ENCODE data around the gene PIK3AP1. TPM values are rescaled to one million over a fixed set of nuclear protein-coding genes. Genes with fewer than 3 reads are reported as not detected.

Gene PIK3AP1
- total RNA-seq, 1 experiment from 2014 or later: 7.1 TPM

GRCh38 chr10:96716390-96716789 lies 3.9 kb downstream of the PIK3AP1 start:
- CTCF ChIA-PET: interaction anchor here (1.5 kb wide), 1 partner anchor 74 kb away, joined by 4 read pairs; no protein-coding TSS in a partner anchor
- POLR2A ChIA-PET: no interaction called here
- no peaks in the 10 kb centered on the region for H3K36me3 ChIP-seq (ENCODE audit: control insufficient read depth in 1 of 2, insufficient read depth in 2 of 2, low read length in 2 of 2)
- DNase-seq (ENCODE audit: low read depth, low spot score): no peak
- no TSS peak for BruUV-seq (replicated peaks)
- intact Hi-C loops (cut with micrococcal nuclease): no loop called here
- no peak overlapping the region for H3K4me2 ChIP-seq (ENCODE audit: low read length)
- H3K9ac ChIP-seq (ENCODE audit: low read length): no peak overlapping the region
- no peak for ATAC-seq
- no peaks in the 10 kb centered on the region for H3K9me2 ChIP-seq (ENCODE audit: insufficient read depth)
- no peak overlapping the region for H2AFZ ChIP-seq (ENCODE audit: low read depth, low read length, poor library complexity, severe bottlenecking)
- H3K27ac ChIP-seq (ENCODE audit: low read depth, low read length): no peak overlapping the region
- RAD21 ChIA-PET (ENCODE audit: low non-redundant PET in 1 of 2, low total read pairs in 2 of 2, uncharacterized antibody in 2 of 2, unreplicated experiment in 2 of 2): interaction anchor here in 1 of 2 experiments (0.7 kb wide), 1 partner anchor 308 kb away, joined by 3 read pairs; no protein-coding TSS in a partner anchor
- no peaks in the 10 kb centered on the region for H3K9me3 ChIP-seq (ENCODE audit: control insufficient read depth in 1 of 2, insufficient read depth in 1 of 2, low read depth in 1 of 2, low read length in 2 of 2)
- no peak overlapping the region for H3K4me3 ChIP-seq (replicated peaks in 1 of 2; ENCODE audit: low read depth in 1 of 2, low read length in 2 of 2)
- H4K20me1 ChIP-seq (ENCODE audit: insufficient read depth): no peaks in the 10 kb centered on the region
- TF ChIP-seq ATF3 (IDR thresholded peaks at IDR 0.05) (no peak), RAD21 (IDR thresholded peaks at IDR 0.05; ENCODE audit: low read depth) (no peak), MAX (IDR thresholded peaks at IDR 0.05) (no peak), CEBPB (IDR thresholded peaks at IDR 0.05; ENCODE audit: low read depth) (no peak), POLR2A (IDR thresholded peaks at IDR 0.05; ENCODE audit: borderline replicate concordance, extremely low read depth, insufficient read depth, insufficient read length) (no peak), SP1 (IDR thresholded peaks at IDR 0.05; ENCODE audit: low read depth) (no peak), EZH2phosphoT487 (IDR thresholded peaks at IDR 0.05; ENCODE audit: borderline replicate concordance) (no peak), POLR2AphosphoS5 (IDR thresholded peaks at IDR 0.05; ENCODE audit: low read depth, low read length) (no peak), YY1 (IDR thresholded peaks at IDR 0.05; ENCODE audit: extremely low read depth, insufficient replicate concordance, low read depth, low read length) (no peak), SRF (IDR thresholded peaks at IDR 0.05; ENCODE audit: low read depth) (no peak), ZNF274 (IDR thresholded peaks at IDR 0.05; ENCODE audit: low read depth, low read length) (no peak), CTCF (IDR thresholded peaks at IDR 0.05 in 2 of 3, conservative IDR thresholded peaks at IDR 0.05 in 1 of 3; ENCODE audit: borderline replicate concordance in 1 of 3, insufficient read depth in 1 of 3, low read depth in 2 of 3, low read length in 2 of 3) (no peak), EZH2 (IDR thresholded peaks at IDR 0.05) (no peak), ZFX (IDR thresholded peaks at IDR 0.05) (no peak)
- H3K27me3 ChIP-seq (ENCODE audit: insufficient read depth, low read length): no peaks in the 10 kb centered on the region
- peaks cover 2 to 17% of the 10 kb centered on the region in 2 experiments; a peak in 2 of 4 replicates for H3K4me1 ChIP-seq (ENCODE audit: control insufficient read depth in 1 of 2, insufficient read depth in 2 of 2, low read length in 2 of 2)
- no peaks in the 10 kb centered on the region for H3K79me2 ChIP-seq (ENCODE audit: insufficient read depth, low read length)

Measured in HCT116 (cell line).